Measurements from ENCODE around the gene CFAP70.
"Not testable (repeated sequence)": the region's sequence is repeated elsewhere in the genome, so short reads cannot be mapped to it uniquely, and the experiment has no call there.

DNA sequence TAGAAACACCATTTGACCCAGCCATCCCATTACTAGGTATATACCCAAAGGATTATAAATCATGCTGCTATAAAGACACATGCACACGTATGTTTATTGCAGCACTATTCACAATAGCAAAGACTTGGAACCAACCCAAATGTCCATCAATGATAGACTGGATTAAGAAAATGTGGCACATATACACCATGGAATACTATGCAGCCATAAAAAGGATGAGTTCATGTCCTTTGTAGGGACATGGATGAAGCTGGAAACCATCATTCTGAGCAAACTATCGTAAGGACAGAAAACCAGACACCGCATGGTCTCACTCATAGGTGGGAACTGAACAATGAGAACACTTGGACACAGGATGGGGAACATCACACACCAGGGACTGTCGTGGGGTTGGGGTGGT is 35.7 kb upstream of the CFAP70 start:
- TF ChIP-seq, protein P1, sequence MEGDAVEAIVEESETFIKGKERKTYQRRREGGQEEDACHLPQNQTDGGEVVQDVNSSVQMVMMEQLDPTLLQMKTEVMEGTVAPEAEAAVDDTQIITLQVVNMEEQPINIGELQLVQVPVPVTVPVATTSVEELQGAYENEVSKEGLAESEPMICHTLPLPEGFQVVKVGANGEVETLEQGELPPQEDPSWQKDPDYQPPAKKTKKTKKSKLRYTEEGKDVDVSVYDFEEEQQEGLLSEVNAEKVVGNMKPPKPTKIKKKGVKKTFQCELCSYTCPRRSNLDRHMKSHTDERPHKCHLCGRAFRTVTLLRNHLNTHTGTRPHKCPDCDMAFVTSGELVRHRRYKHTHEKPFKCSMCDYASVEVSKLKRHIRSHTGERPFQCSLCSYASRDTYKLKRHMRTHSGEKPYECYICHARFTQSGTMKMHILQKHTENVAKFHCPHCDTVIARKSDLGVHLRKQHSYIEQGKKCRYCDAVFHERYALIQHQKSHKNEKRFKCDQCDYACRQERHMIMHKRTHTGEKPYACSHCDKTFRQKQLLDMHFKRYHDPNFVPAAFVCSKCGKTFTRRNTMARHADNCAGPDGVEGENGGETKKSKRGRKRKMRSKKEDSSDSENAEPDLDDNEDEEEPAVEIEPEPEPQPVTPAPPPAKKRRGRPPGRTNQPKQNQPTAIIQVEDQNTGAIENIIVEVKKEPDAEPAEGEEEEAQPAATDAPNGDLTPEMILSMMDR (IDR thresholded peaks at IDR 0.05), result not testable (repeated sequence)
- not testable (repeated sequence) for TF ChIP-seq POLR2A (IDR thresholded peaks at IDR 0.05)

Data from prostate gland (tissue), 2 donors.